Osteoblast (primary cell): ENCODE measurements around the gene TUSC2. TPM values are rescaled to one million over a fixed set of nuclear protein-coding genes. Genes with fewer than 3 reads are reported as not detected.

ENCODE experiments used
- DNase-seq: peaks from one replicate; pipeline ENCODE4 v3.0.0; 2011; ENCODE audit warnings: low spot score, mixed read lengths; ENCODE audit not compliant: insufficient read length; ENCODE audit errors: missing footprints
- H2AFZ ChIP-seq: 2 replicates; pipeline ENCODE4 v1.6.0; 2011; ENCODE audit warnings: mild to moderate bottlenecking, low read length
- H3K27ac ChIP-seq: 2 replicates; pipeline ENCODE4 v1.5.1; 2011; ENCODE audit warnings: mild to moderate bottlenecking, low read depth, low read length, moderate library complexity
- H3K27me3 ChIP-seq: 2 replicates; pipeline ENCODE4 v1.6.0; 2012; ENCODE audit warnings: mild to moderate bottlenecking, control low read depth, inconsistent platforms, low read length, moderate library complexity; ENCODE audit not compliant: insufficient read depth
- H3K36me3 ChIP-seq: 2 replicates; pipeline ENCODE4 v1.5.1; 2011; ENCODE audit warnings: mild to moderate bottlenecking, low read length, control low read depth, moderate library complexity; ENCODE audit not compliant: insufficient read depth
- H3K4me1 ChIP-seq: 2 replicates; pipeline ENCODE4 v1.5.1; 2011; ENCODE audit warnings: mild to moderate bottlenecking, low read length, control low read depth, moderate library complexity; ENCODE audit not compliant: insufficient read depth
- H3K4me2 ChIP-seq: 2 replicates; pipeline ENCODE4 v1.6.0; 2011; ENCODE audit warnings: mild to moderate bottlenecking, low read length; ENCODE audit not compliant: insufficient read depth
- H3K4me3 ChIP-seq: fragments of 200-600 bp; sonication (generic); 3 replicates; pipeline ENCODE4 v1.5.1; 2012; ENCODE audit warnings: mild to moderate bottlenecking, low read length, inconsistent platforms; ENCODE audit not compliant: insufficient read depth
- H3K79me2 ChIP-seq: 2 replicates; pipeline ENCODE4 v1.6.0; 2012; ENCODE audit warnings: mild to moderate bottlenecking, low read length, control low read depth, inconsistent platforms; ENCODE audit not compliant: insufficient read depth
- H3K9me3 ChIP-seq: 2 replicates; pipeline ENCODE4 v1.5.1; 2011; ENCODE audit warnings: low read depth, low read length, control low read depth
- H4K20me1 ChIP-seq: 2 replicates; pipeline ENCODE4 v1.6.0; 2012; ENCODE audit warnings: mild to moderate bottlenecking, low read length, control low read depth; ENCODE audit not compliant: insufficient read depth
- CTCF ChIP-seq: IDR thresholded peaks from 2 replicates; pipeline ENCODE4 v1.5.1; 2011; ENCODE audit warnings: mild to moderate bottlenecking, low read depth, low read length, moderate library complexity; ENCODE audit errors: extremely low read depth
- total RNA-seq: library from RNA; depleted of rRNA; stranded (reverse); fragments of >200 nt; gene quantifications from 2 replicates; pipeline ENCODE4 v1.2.3, GENCODE V29; 2012

The TUSC2 gene
- total RNA-seq, 1 donor: 16.6 TPM

DNA sequence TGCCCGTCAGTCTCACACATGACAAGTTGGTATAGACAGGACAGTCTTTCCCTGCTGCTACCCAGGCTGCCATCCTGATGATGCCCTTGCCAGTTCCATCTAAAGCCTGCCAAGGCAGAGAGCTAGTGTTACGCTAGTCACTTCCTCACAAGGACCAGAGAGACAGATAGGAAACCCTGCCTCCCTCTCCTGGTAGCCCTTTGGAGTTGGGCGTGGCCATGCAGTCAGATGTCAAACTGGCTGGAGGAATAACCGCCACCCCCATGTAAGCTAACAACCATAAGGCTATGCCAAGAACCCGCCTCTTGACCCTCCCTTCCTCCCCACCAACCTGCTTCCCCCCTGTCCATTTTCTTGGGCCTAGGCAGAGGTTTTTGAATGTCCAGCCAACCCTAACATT is 28.5 kb upstream of the TUSC2 start:
- TF ChIP-seq CTCF: no peak
- H2AFZ ChIP-seq: no peak overlapping the region
- peak overlapping the region; percentile 92 for H3K4me3 ChIP-seq
- peaks cover 67% of the 10 kb centered on the region for H4K20me1 ChIP-seq
- no peak for DNase-seq
- peak overlapping the region; percentile 91 for H3K4me2 ChIP-seq
- peak overlapping the region; percentile 20 for H3K27ac ChIP-seq
- H3K36me3 ChIP-seq: peaks cover 46% of the 10 kb centered on the region
- peaks cover 49% of the 10 kb centered on the region for H3K4me1 ChIP-seq
- H3K27me3 ChIP-seq: no peaks in the 10 kb centered on the region
- no peaks in the 10 kb centered on the region for H3K9me3 ChIP-seq
- peaks cover 71% of the 10 kb centered on the region for H3K79me2 ChIP-seq

- peaks cover 70% of the 10 kb centered on the region for H4K20me1 ChIP-seq
- peak overlapping the region; percentile 92 for H3K4me3 ChIP-seq
- H3K79me2 ChIP-seq: peaks cover 77% of the 10 kb centered on the region
- no peak for DNase-seq
- H3K27me3 ChIP-seq: no peaks in the 10 kb centered on the region
- peak overlapping the region; percentile 91 for H3K4me2 ChIP-seq
- no peaks in the 10 kb centered on the region for H3K9me3 ChIP-seq
- no peak overlapping the region for H2AFZ ChIP-seq
- peak overlapping the region; percentile 20 for H3K27ac ChIP-seq
- TF ChIP-seq CTCF: no peak
- H3K36me3 ChIP-seq: peaks cover 46% of the 10 kb centered on the region
- peaks cover 55% of the 10 kb centered on the region for H3K4me1 ChIP-seq
These were observed 28.0 kb upstream of the TUSC2 start for GRCh38 chr3:50355829-50356552.

- TF ChIP-seq CTCF: no peak
- no peak overlapping the region for H3K4me3 ChIP-seq
- peaks cover 84% of the 10 kb centered on the region for H3K79me2 ChIP-seq
- peaks cover 70% of the 10 kb centered on the region for H4K20me1 ChIP-seq
- H3K4me2 ChIP-seq: no peak overlapping the region
- no peak for DNase-seq
- H3K27me3 ChIP-seq: no peaks in the 10 kb centered on the region
- H3K27ac ChIP-seq: no peak overlapping the region
- H3K9me3 ChIP-seq: no peaks in the 10 kb centered on the region
- peaks cover 58% of the 10 kb centered on the region for H3K4me1 ChIP-seq
- no peak overlapping the region for H2AFZ ChIP-seq
- peaks cover 46% of the 10 kb centered on the region for H3K36me3 ChIP-seq
These were observed 26.8 kb upstream of the TUSC2 start for GRCh38 chr3:50354850-50355249.

GRCh38 chr3:50354186-50354764 is 26.3 kb upstream of the TUSC2 start:
- H3K9me3 ChIP-seq: no peaks in the 10 kb centered on the region
- no peak for TF ChIP-seq CTCF
- H3K79me2 ChIP-seq: peaks cover 90% of the 10 kb centered on the region
- no peak overlapping the region for H3K4me3 ChIP-seq
- peaks cover 57% of the 10 kb centered on the region for H3K4me1 ChIP-seq
- H2AFZ ChIP-seq: no peak overlapping the region
- no peaks in the 10 kb centered on the region for H3K27me3 ChIP-seq
- no peak overlapping the region for H3K27ac ChIP-seq
- peaks cover 46% of the 10 kb centered on the region for H3K36me3 ChIP-seq
- H3K4me2 ChIP-seq: no peak overlapping the region
- no peak for DNase-seq
- H4K20me1 ChIP-seq: peaks cover 70% of the 10 kb centered on the region
